ENCODE data around the gene ATP13A5.

- TF ChIP-seq CTCF (IDR thresholded peaks at IDR 0.05) (no peak), POLR2A (IDR thresholded peaks at IDR 0.05) (no peak)
These were observed 10.8 kb upstream of the ATP13A5 start for GRCh38 chr3:193389335-193389734.

Measured in Peyer's patch (tissue), 4 donors.